HCT116 (cell line): Measurements from ENCODE around the gene ADCY10. TPM values are rescaled to one million over a fixed set of nuclear protein-coding genes. Genes with fewer than 3 reads are reported as not detected.

ENCODE experiments used
- ATAC-seq: fragments of 200-7000 bp; cut with Tn5 transposase; 2 replicates; pipeline ENCODE4 v1.9.1; 2020; ENCODE audit warnings: mild to moderate bottlenecking, moderate library complexity
- BruUV-seq: library from RNA; stranded (reverse); fragments of 400-500 nt; replicated peaks from 2 replicates; lab custom pipeline; 2021; lab: Mats Ljungman, UMichigan
- CTCF ChIA-PET: fragments of 300-600 bp; sonication (Branson Sonifier 250); formaldehyde crosslinking; loops from one replicate; lab custom pipeline; 2021; ENCODE audit warnings: antibody characterized with exemption; lab: Charles Lee
- POLR2A ChIA-PET: fragments of 300-600, 350-600 bp; sonication (Branson Sonifier 250); formaldehyde crosslinking; loops from one replicate; lab custom pipeline; 2021; ENCODE audit warnings: antibody characterized with exemption; lab: Charles Lee
- RAD21 ChIA-PET, 2 experiments: fragments of 300-600 bp; sonication (Branson Sonifier 250); formaldehyde crosslinking; loops; one replicate each; lab custom pipeline; 2023; ENCODE audit warnings: low total read pairs in 2 of 2; ENCODE audit not compliant: uncharacterized antibody in 2 of 2, unreplicated experiment in 2 of 2, low non-redundant PET in 1 of 2; lab: Charles Lee
- DNase-seq: peaks from one replicate; pipeline ENCODE4 v3.0.0-alpha.2; 2010; ENCODE audit warnings: low read depth, low spot score
- H2AFZ ChIP-seq: fragments of 200-600 bp; shearing (Covaris generic), sonication (generic); 2 replicates; pipeline ENCODE4 v1.6.1; 2017; ENCODE audit warnings: low read depth, mixed run types, mixed read lengths, antibody characterized with exemption, low read length; ENCODE audit not compliant: poor library complexity, severe bottlenecking
- H3K27ac ChIP-seq: 2 replicates; pipeline ENCODE4 v1.5.1; 2012; ENCODE audit warnings: low read depth, low read length
- H3K27me3 ChIP-seq: fragments of 200-600 bp; sonication (generic); 2 replicates; pipeline ENCODE4 v1.6.1; 2016; ENCODE audit warnings: mixed run types, low read length, mixed read lengths; ENCODE audit not compliant: insufficient read depth
- H3K36me3 ChIP-seq, 2 experiments: fragments of 200-500 bp in 1 of 2; fragments of 200-600 bp in 1 of 2; sonication (Bioruptor generic) in 1 of 2; sonication (generic) in 1 of 2; 2 replicates each; pipeline versions ENCODE4 v1.5.1 to v1.6.1; 2014 to 2016; ENCODE audit warnings: low read length in 2 of 2, inconsistent platforms in 1 of 2, mixed read lengths in 1 of 2, mixed run types in 1 of 2; ENCODE audit not compliant: insufficient read depth in 2 of 2, control insufficient read depth in 1 of 2
- H3K4me1 ChIP-seq, 2 experiments: fragments of 200-600 bp in 1 of 2; sonication (generic) in 1 of 2; 2 replicates each; pipeline versions ENCODE4 v1.5.1 to v1.6.1; 2012 to 2017; ENCODE audit warnings: low read length in 2 of 2, inconsistent platforms in 1 of 2, mild to moderate bottlenecking in 1 of 2, mixed read lengths in 1 of 2, mixed run types in 1 of 2, moderate library complexity in 1 of 2; ENCODE audit not compliant: insufficient read depth in 2 of 2, control insufficient read depth in 1 of 2
- H3K4me2 ChIP-seq: fragments of 200-600 bp; sonication (generic); 2 replicates; pipeline ENCODE4 v1.6.1; 2017; ENCODE audit warnings: mixed run types, low read length, mixed read lengths
- H3K4me3 ChIP-seq, 2 experiments: fragments of 200-600 bp in 1 of 2; sonication (generic) in 1 of 2; replicated peaks in 1 of 2; 2 replicates each; pipeline ENCODE4 v1.5.1; 2011 to 2016; ENCODE audit warnings: low read length in 2 of 2, control low read depth in 1 of 2, low read depth in 1 of 2, mild to moderate bottlenecking in 1 of 2, mixed read lengths in 1 of 2, mixed run types in 1 of 2
- H3K79me2 ChIP-seq: fragments of 200-600 bp; sonication (generic); 2 replicates; pipeline ENCODE4 v1.6.1; 2017; ENCODE audit warnings: mild to moderate bottlenecking, mixed run types, low read length, moderate library complexity, mixed read lengths; ENCODE audit not compliant: insufficient read depth
- H3K9ac ChIP-seq: fragments of 200-600 bp; sonication (generic); 2 replicates; pipeline ENCODE4 v1.6.1; 2016; ENCODE audit warnings: low read length, mixed read lengths
- H3K9me2 ChIP-seq: fragments of 200-600 bp; sonication (generic), shearing (Covaris generic); 2 replicates; pipeline ENCODE4 v1.6.1; 2017; ENCODE audit warnings: mixed run types, mild to moderate bottlenecking, moderate library complexity; ENCODE audit not compliant: insufficient read depth
- H3K9me3 ChIP-seq, 2 experiments: fragments of 200-500 bp in 1 of 2; fragments of 200-600 bp in 1 of 2; sonication (Bioruptor generic) in 1 of 2; sonication (generic) in 1 of 2; 2 replicates each; pipeline ENCODE4 v1.6.1; 2014 to 2017; ENCODE audit warnings: low read length in 2 of 2, mixed read lengths in 2 of 2, inconsistent platforms in 1 of 2, low read depth in 1 of 2, mild to moderate bottlenecking in 1 of 2, mixed run types in 1 of 2, moderate library complexity in 1 of 2; ENCODE audit not compliant: control insufficient read depth in 1 of 2, insufficient read depth in 1 of 2
- H4K20me1 ChIP-seq: fragments of 200-600 bp; sonication (generic), shearing (Covaris generic); 2 replicates; pipeline ENCODE4 v1.6.1; 2017; ENCODE audit warnings: mixed run types, mild to moderate bottlenecking, moderate library complexity; ENCODE audit not compliant: insufficient read depth
- EGR1 ChIP-seq: IDR thresholded peaks from 2 replicates; pipeline ENCODE4 v1.6.1; 2012; ENCODE audit warnings: low read depth
- RAD21 ChIP-seq: IDR thresholded peaks from 2 replicates; pipeline ENCODE4 v1.6.1; 2012; ENCODE audit warnings: low read depth, mild to moderate bottlenecking
- SIN3A ChIP-seq: IDR thresholded peaks from 2 replicates; pipeline ENCODE4 v1.6.1; 2012; ENCODE audit warnings: low read depth
- SRF ChIP-seq: IDR thresholded peaks from 2 replicates; pipeline ENCODE4 v1.6.1; 2012; ENCODE audit warnings: low read depth
- YY1 ChIP-seq: IDR thresholded peaks from 2 replicates; pipeline ENCODE4 v1.6.1; 2011; ENCODE audit warnings: low read length, low read depth, moderate library complexity, mild to moderate bottlenecking; ENCODE audit not compliant: insufficient replicate concordance; ENCODE audit errors: extremely low read depth
- ZFX ChIP-seq: fragments of 450-650 bp; IDR thresholded peaks from 2 replicates; pipeline ENCODE4 v1.6.1; 2017
- ZNF274 ChIP-seq: fragments of 200-500 bp; sonication (Bioruptor generic); IDR thresholded peaks from 2 replicates; pipeline ENCODE4 v1.6.1; 2014; ENCODE audit warnings: mild to moderate bottlenecking, low read depth, low read length, inconsistent platforms
- intact Hi-C: fragments of 100-400 bp; cut with micrococcal nuclease; formaldehyde crosslinking; loops from 2 replicates; pipeline ENCODE4 v1.10.0; 2022
- total RNA-seq: library from RNA; stranded (reverse); gene quantifications from one replicate; pipeline ENCODE4 v1.2.1, GENCODE V29; 2021; ENCODE audit not compliant: unreplicated experiment
- TF ChIP-seq, protein P1 (sequence below): IDR thresholded peaks from 2 replicates; pipeline ENCODE4 v1.6.1; 2011; ENCODE audit warnings: mild to moderate bottlenecking, low read length, moderate library complexity; ENCODE audit not compliant: insufficient replicate concordance; ENCODE audit errors: extremely low read depth
- TF ChIP-seq, protein P2 (sequence below), 3 experiments: fragments of 200-600 bp in 1 of 3; sonication (generic) in 1 of 3; IDR thresholded peaks in 2 of 3; conservative IDR thresholded peaks in 1 of 3; 2 replicates each; pipeline ENCODE4 v1.5.1; 2012 to 2017; ENCODE audit warnings: low read depth in 2 of 3, low read length in 2 of 3, antibody characterized with exemption in 1 of 3, borderline replicate concordance in 1 of 3, control low read depth in 1 of 3, mild to moderate bottlenecking in 1 of 3, mixed read lengths in 1 of 3, mixed run types in 1 of 3, moderate library complexity in 1 of 3; ENCODE audit not compliant: insufficient read depth in 1 of 3
- TF ChIP-seq, protein P3 (sequence below): IDR thresholded peaks from 2 replicates; pipeline ENCODE4 v1.6.1; 2012

ADCY10 gene
- total RNA-seq, 1 experiment from 2014 or later = 0.30 TPM

DNA sequence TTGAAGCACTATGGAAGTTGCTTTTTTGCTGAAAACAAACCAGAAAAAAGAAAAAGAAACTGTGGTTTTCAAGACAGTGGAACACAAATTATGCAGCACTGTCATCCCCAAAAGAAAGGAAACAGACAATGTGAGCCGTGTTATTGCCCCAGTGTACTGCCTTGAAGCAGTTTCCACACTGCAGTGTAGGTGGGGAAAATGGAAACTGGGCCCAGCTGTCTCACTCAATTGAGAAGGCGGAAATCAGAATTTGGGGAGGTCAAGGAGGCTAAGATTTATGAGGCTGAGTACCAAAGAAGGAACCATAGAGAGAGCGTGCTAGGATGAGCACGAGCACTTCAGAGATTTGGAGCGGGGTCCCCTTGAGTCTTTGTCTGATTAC is 136.7 kb downstream of the ADCY10 start:
- ChIA-PET CTCF (no interaction called here), POLR2A (no interaction called here), RAD21 (no interaction called here)
- Histone ChIP-seq H3K4me1 (no peaks in the 10 kb centered on the region), H3K9ac (no peak overlapping the region), H3K27me3 (no peaks in the 10 kb centered on the region), H3K4me2 (no peak overlapping the region), H3K9me2 (no peaks in the 10 kb centered on the region), H3K4me3 (no peak overlapping the region), H3K36me3 (no peaks in the 10 kb centered on the region; a peak in 1 of 4 replicates), H3K79me2 (no peaks in the 10 kb centered on the region; the same call in 1 of the 2 replicates), H3K27ac (no peak overlapping the region), H3K9me3 (no peaks in the 10 kb centered on the region), H2AFZ (no peak overlapping the region)
- intact Hi-C loops = no loop called here
- BruUV-seq = no TSS peak
- TF ChIP-seq YY1 = no peak
- TF ChIP-seq SIN3A = no peak
- TF ChIP-seq EGR1 = no peak
- TF ChIP-seq RAD21 = no peak
- TF ChIP-seq ZNF274 = no peak
- TF ChIP-seq ZFX = no peak
- TF ChIP-seq, protein P1, sequence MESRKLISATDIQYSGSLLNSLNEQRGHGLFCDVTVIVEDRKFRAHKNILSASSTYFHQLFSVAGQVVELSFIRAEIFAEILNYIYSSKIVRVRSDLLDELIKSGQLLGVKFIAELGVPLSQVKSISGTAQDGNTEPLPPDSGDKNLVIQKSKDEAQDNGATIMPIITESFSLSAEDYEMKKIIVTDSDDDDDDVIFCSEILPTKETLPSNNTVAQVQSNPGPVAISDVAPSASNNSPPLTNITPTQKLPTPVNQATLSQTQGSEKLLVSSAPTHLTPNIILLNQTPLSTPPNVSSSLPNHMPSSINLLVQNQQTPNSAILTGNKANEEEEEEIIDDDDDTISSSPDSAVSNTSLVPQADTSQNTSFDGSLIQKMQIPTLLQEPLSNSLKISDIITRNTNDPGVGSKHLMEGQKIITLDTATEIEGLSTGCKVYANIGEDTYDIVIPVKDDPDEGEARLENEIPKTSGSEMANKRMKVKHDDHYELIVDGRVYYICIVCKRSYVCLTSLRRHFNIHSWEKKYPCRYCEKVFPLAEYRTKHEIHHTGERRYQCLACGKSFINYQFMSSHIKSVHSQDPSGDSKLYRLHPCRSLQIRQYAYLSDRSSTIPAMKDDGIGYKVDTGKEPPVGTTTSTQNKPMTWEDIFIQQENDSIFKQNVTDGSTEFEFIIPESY = no peak
- no peak for TF ChIP-seq SRF
- TF ChIP-seq, protein P2, sequence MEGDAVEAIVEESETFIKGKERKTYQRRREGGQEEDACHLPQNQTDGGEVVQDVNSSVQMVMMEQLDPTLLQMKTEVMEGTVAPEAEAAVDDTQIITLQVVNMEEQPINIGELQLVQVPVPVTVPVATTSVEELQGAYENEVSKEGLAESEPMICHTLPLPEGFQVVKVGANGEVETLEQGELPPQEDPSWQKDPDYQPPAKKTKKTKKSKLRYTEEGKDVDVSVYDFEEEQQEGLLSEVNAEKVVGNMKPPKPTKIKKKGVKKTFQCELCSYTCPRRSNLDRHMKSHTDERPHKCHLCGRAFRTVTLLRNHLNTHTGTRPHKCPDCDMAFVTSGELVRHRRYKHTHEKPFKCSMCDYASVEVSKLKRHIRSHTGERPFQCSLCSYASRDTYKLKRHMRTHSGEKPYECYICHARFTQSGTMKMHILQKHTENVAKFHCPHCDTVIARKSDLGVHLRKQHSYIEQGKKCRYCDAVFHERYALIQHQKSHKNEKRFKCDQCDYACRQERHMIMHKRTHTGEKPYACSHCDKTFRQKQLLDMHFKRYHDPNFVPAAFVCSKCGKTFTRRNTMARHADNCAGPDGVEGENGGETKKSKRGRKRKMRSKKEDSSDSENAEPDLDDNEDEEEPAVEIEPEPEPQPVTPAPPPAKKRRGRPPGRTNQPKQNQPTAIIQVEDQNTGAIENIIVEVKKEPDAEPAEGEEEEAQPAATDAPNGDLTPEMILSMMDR (IDR thresholded peaks at IDR 0.05 in 2 of 3, conservative IDR thresholded peaks at IDR 0.05 in 1 of 3; ENCODE audit: borderline replicate concordance in 1 of 3, insufficient read depth in 1 of 3, low read depth in 2 of 3, low read length in 2 of 3) = no peak
- TF ChIP-seq, protein P3, sequence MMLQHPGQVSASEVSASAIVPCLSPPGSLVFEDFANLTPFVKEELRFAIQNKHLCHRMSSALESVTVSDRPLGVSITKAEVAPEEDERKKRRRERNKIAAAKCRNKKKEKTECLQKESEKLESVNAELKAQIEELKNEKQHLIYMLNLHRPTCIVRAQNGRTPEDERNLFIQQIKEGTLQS = no peak
- TF ChIP-seq, all 23 proteins: peak for 0
- H4K20me1 ChIP-seq = no peaks in the 10 kb centered on the region
- DNase-seq (no peak), ATAC-seq (no peak)
